H1 (cell line): ENCODE results near the gene SLC22A23. TPM values are rescaled to one million over a fixed set of nuclear protein-coding genes. Genes with fewer than 3 reads are reported as not detected.
A peak's percentile ranks its signal among the peaks of the same experiment; 100 is the strongest.

Source experiments
- ATF3 ChIP-seq: IDR thresholded peaks from 2 replicates; pipeline ENCODE4 v1.6.1; 2011; ENCODE audit warnings: low read depth, mild to moderate bottlenecking, low read length; ENCODE audit not compliant: insufficient read depth
- CTBP2 ChIP-seq: IDR thresholded peaks from 2 replicates; pipeline ENCODE4 v1.7.0; 2011; ENCODE audit warnings: borderline replicate concordance, mild to moderate bottlenecking, moderate library complexity, mixed read lengths, low read length; ENCODE audit not compliant: insufficient read depth, insufficient read length
- HDAC2 ChIP-seq, 2 experiments: fragments of 300-600 bp in 1 of 2; sonication (generic) in 1 of 2; IDR thresholded peaks; 2 replicates each; pipeline ENCODE4 v1.6.1; 2011 to 2012; ENCODE audit warnings: low read depth in 2 of 2, low read length in 2 of 2, mild to moderate bottlenecking in 2 of 2, moderate library complexity in 2 of 2, borderline replicate concordance in 1 of 2, inconsistent platforms in 1 of 2
- JUND ChIP-seq: IDR thresholded peaks from 2 replicates; pipeline ENCODE4 v1.6.1; 2011; ENCODE audit warnings: mild to moderate bottlenecking, improper control_type of control experiment, low read length
- POU5F1 ChIP-seq: IDR thresholded peaks from 2 replicates; pipeline ENCODE4 v1.6.1; 2011; ENCODE audit warnings: low read depth, mild to moderate bottlenecking, low read length, moderate library complexity
- SIN3A ChIP-seq, 2 experiments: IDR thresholded peaks in 1 of 2; conservative IDR thresholded peaks in 1 of 2; 2 replicates each; pipeline ENCODE4 v1.6.1; 2011 to 2012; ENCODE audit warnings: low read length in 2 of 2, improper control_type of control experiment in 1 of 2, low read depth in 1 of 2, mild to moderate bottlenecking in 1 of 2
- SIX5 ChIP-seq: IDR thresholded peaks from 2 replicates; pipeline ENCODE4 v1.6.1; 2011; ENCODE audit warnings: mild to moderate bottlenecking, low read depth, low read length
- SP2 ChIP-seq: IDR thresholded peaks from 2 replicates; pipeline ENCODE4 v1.6.1; 2012; ENCODE audit warnings: mild to moderate bottlenecking, low read length, inconsistent platforms
- YY1 ChIP-seq: IDR thresholded peaks from 2 replicates; pipeline ENCODE4 v1.6.1; 2011; ENCODE audit warnings: low read depth, mild to moderate bottlenecking, low read length
- polyA plus RNA-seq, 7 experiments: library from polyadenylated mRNA; depleted of rRNA in 3 of 7; stranded (reverse) in 5 of 7; unstranded in 2 of 7; fragments of >200 nt in 5 of 7; fragments of 200-250 nt in 2 of 7; gene quantifications; 1 replicate in 5 of 7; 2 replicates in 1 of 7; 4 replicates in 1 of 7; pipeline versions ENCODE4 v1.2.1 to v1.2.3, GENCODE V29; 2011 to 2013; ENCODE audit warnings: missing spikeins in 2 of 7, mixed read lengths in 2 of 7
- total RNA-seq: library from RNA; stranded (reverse); fragmentation: NEBNext Ultra II Directional; extraction: Animal tissue kit (Norgen Biotek cat#: 25700); gene quantifications from 2 replicates; pipeline ENCODE4 v1.2.1, GENCODE V29; 2021

Gene SLC22A23
- total and polyA plus RNA-seq, 2 of the 8 experiments (the other 6 are each of a cell fraction or from before 2014, with no cell fraction given), result 9.9 to 38.4 TPM

GRCh38 chr6:3456898-3457709 is at the start of gene SLC22A23 (continued):
- TF ChIP-seq CTBP2, result no peak
- no peak; a peak in 1 of 4 replicates for TF ChIP-seq HDAC2 (IDR thresholded peaks at IDR 0.05; ENCODE audit: borderline replicate concordance in 1 of 2, low read depth in 2 of 2, low read length in 2 of 2)
- 0 out of 2 replicates have a peak, but pooled peaks have one; percentile 8 for TF ChIP-seq YY1
- no peak for TF ChIP-seq SIX5
- TF ChIP-seq POU5F1, result no peak
- TF ChIP-seq SIN3A (conservative IDR thresholded peaks at IDR 0.05 in 1 of 2, IDR thresholded peaks at IDR 0.05 in 1 of 2; ENCODE audit: low read depth in 1 of 2, low read length in 2 of 2), result peak in 1 of 2 experiments; percentile 11; a peak in 1 of 4 replicates
- TF ChIP-seq JUND, result no peak
- no peak for TF ChIP-seq SP2
- TF ChIP-seq ATF3, result no peak
